ENCODE results near the gene ARHGEF25. TPM values are rescaled to one million over a fixed set of nuclear protein-coding genes. Genes with fewer than 3 reads are reported as not detected.

Gene ARHGEF25
- total and polyA plus RNA-seq, 2 of the 13 experiments (the other 11 are each of a cell fraction or from before 2014, with no cell fraction given) = 11.5 to 12.5 TPM

DNA sequence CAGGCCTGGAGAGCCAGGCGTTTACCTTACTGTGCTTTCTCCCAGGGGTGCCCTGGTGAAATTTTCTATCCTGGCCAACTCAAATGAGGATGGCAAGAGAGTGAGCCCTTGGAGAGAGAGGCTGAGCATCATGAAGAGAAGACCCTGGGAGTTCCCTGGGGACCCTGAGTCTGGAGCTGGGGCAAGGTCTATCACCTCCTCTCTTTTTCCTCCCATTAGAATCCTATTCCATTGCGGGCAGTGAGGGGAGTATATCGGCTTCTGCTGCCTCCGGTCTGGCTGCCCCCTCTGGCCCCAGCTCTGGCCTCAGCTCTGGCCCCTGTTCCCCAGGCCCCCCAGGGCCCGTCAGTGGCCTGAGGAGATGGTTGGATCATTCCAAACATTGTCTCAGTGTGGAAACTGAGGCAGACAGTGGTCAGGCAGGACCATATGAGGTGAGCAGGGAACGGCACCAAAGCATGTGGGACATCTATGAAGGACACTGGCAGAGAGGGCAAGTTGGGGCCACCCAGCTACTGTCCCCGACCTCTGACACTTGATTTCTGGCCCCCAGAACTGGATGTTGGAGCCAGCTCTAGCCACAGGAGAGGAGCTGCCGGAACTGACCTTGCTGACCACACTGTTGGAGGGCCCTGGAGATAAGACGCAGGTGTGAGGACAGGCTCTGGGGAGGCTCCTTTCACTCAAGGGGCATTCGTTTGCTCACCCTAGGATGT, 1.6 kb downstream of the ARHGEF25 start:
- no peaks in the 10 kb centered on the region for H3K9me3 ChIP-seq (ENCODE audit: low read length)
- no peak overlapping the region for H3K4me3 ChIP-seq (replicated peaks in 1 of 3; ENCODE audit: insufficient read depth in 1 of 3, low read depth in 2 of 3, low read length in 3 of 3)
- no peak overlapping the region for H2AFZ ChIP-seq (ENCODE audit: low read length)
- no peaks in the 10 kb centered on the region for H3K79me2 ChIP-seq (ENCODE audit: insufficient read depth, low read length)
- intact Hi-C loops (cut with micrococcal nuclease; ENCODE audit: unreplicated experiment) (no loop called here), in situ Hi-C loops (cut with HindIII; ENCODE audit: extremely low pct_ligation_motif_present, low pct_unique_long_range_greater_than_20kb) (no loop called here)
- CTCF ChIA-PET (ENCODE audit: low intra/inter-chr PET ratio, low total read pairs) = no interaction called here
- no peak for ATAC-seq
- no peaks in the 10 kb centered on the region for H4K20me1 ChIP-seq (ENCODE audit: insufficient read depth, low read length)
- WGBS (ENCODE audit: low lambda C conversion rate) = 73% methylated on average over 6 of the region's 10 CpGs
- H3K36me3 ChIP-seq (replicated peaks in 1 of 2; ENCODE audit: control insufficient read depth in 1 of 2, insufficient read depth in 2 of 2, low read length in 2 of 2) = no peaks in the 10 kb centered on the region
- peaks cover 0 to 19% of the 10 kb centered on the region in 2 experiments; a peak in 2 of 5 replicates for H3K27me3 ChIP-seq (ENCODE audit: control insufficient read depth in 1 of 2, insufficient read depth in 2 of 2, low read length in 2 of 2)
- H3K4me1 ChIP-seq (ENCODE audit: insufficient read depth, low read length) = peaks cover 32% of the 10 kb centered on the region
- no peak overlapping the region for H3K27ac ChIP-seq (ENCODE audit: extremely low read length, insufficient read depth, low read length)
- no peak for FAIRE-seq
- TF ChIP-seq ZNF335 (CRISPR knock-in tag; IDR thresholded peaks at IDR 0.05) (no peak), ZNF354B (CRISPR knock-in tag; IDR thresholded peaks at IDR 0.05) (no peak), ASH2L (IDR thresholded peaks at IDR 0.05; ENCODE audit: insufficient read length, low read depth, low read length) (no peak), ZNF24 (IDR thresholded peaks at IDR 0.05) (no peak), EED (CRISPR knock-in tag; IDR thresholded peaks at IDR 0.05) (no peak), PAF1 (CRISPR knock-in tag; IDR thresholded peaks at IDR 0.05) (no peak), TOE1 (CRISPR knock-in tag; IDR thresholded peaks at IDR 0.05) (no peak), RBM39 (IDR thresholded peaks at IDR 0.05; ENCODE audit: low read depth, low read length, poor library complexity, severe bottlenecking) (no peak)
- BruUV-seq (replicated peaks) = no TSS peak
- DNase-seq (ENCODE audit: low spot score) = no peak
- H3K9ac ChIP-seq (ENCODE audit: insufficient read depth, low read depth, low read length) = no peak overlapping the region
- POLR2A ChIA-PET = interaction anchor here (2.8 kb wide), 2 partner anchors 21 to 37 kb away, joined by 16 to 26 read pairs; partner anchors contain the start of gene PIP4K2C
- H3K4me2 ChIP-seq (ENCODE audit: low read depth, low read length) = no peak overlapping the region
